ENCODE results near the gene SUSD2.
"Not testable (repeated sequence)": the region's sequence is repeated elsewhere in the genome, so short reads cannot be mapped to it uniquely, and the experiment has no call there.

DNA sequence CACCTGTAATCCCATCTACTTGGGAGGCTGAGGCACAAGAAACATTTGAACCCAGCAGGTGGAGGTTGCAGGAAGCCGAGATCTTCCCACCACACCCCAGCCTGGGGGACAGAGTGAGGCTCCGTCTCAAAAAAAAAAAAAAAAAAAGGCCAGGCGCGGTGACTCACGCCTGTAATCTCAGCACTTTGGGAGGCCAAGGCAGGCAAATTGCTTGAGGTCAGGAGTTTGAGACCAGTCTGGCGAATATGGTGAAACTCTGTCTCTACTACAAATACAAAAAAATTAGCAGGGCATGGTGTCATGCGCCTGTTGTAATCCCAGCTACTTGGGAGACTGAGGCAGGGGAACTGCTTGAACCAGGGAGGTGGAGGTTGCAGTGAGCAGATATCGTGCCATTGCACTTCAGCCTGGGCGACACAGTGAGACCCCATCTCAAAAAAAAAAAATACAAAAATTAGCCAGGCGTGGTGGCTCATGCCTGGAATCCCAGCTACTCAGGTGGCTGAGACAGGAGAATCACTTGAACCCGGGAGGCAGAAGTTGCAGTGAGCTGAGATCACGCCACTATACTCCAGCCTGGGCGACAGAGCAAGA lies 56.9 kb downstream of the SUSD2 start:
- not testable (repeated sequence) for TF ChIP-seq MAZ (IDR thresholded peaks at IDR 0.05; ENCODE audit: borderline replicate concordance, low read depth, low read length); MAFK (IDR thresholded peaks at IDR 0.05; ENCODE audit: partially characterized antibody); JUNB (IDR thresholded peaks at IDR 0.05); RAD21 (conservative IDR thresholded peaks at IDR 0.05 in 1 of 2, IDR thresholded peaks at IDR 0.05 in 1 of 2); HOXB13 (CRISPR knock-in tag; IDR thresholded peaks at IDR 0.05; ENCODE audit: low read depth); ZFP36 (IDR thresholded peaks at IDR 0.05; ENCODE audit: borderline replicate concordance, partially characterized antibody); POLR2A (IDR thresholded peaks at IDR 0.05; ENCODE audit: low read length)
- TF ChIP-seq, protein P1, sequence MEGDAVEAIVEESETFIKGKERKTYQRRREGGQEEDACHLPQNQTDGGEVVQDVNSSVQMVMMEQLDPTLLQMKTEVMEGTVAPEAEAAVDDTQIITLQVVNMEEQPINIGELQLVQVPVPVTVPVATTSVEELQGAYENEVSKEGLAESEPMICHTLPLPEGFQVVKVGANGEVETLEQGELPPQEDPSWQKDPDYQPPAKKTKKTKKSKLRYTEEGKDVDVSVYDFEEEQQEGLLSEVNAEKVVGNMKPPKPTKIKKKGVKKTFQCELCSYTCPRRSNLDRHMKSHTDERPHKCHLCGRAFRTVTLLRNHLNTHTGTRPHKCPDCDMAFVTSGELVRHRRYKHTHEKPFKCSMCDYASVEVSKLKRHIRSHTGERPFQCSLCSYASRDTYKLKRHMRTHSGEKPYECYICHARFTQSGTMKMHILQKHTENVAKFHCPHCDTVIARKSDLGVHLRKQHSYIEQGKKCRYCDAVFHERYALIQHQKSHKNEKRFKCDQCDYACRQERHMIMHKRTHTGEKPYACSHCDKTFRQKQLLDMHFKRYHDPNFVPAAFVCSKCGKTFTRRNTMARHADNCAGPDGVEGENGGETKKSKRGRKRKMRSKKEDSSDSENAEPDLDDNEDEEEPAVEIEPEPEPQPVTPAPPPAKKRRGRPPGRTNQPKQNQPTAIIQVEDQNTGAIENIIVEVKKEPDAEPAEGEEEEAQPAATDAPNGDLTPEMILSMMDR (IDR thresholded peaks at IDR 0.05): not testable (repeated sequence)

Data from A549 (cell line).